SK-N-SH (cell line): Measurements from ENCODE around the gene CHD5. TPM values are rescaled to one million over a fixed set of nuclear protein-coding genes. Genes with fewer than 3 reads are reported as not detected.

Experiments
- CTCF ChIA-PET: fragments of 300-600, 350-600 bp; formaldehyde crosslinking; extraction: SDS; loops from one replicate; lab custom pipeline; 2021; lab: Yijun Ruan, JAX
- POLR2A ChIA-PET: fragments of 350-600 bp; sonication (Branson Sonifier 250); formaldehyde crosslinking; extraction: SDS; loops from one replicate; lab custom pipeline; 2020; ENCODE audit warnings: antibody characterized with exemption, inconsistent platforms; lab: Yijun Ruan, JAX
- DNase-seq: peaks from one replicate; pipeline ENCODE4 v3.0.0; 2012
- H2AFZ ChIP-seq: fragments of 200-600 bp; sonication (generic); 2 replicates; pipeline ENCODE4 v1.8.1; 2016; ENCODE audit warnings: antibody characterized with exemption, mild to moderate bottlenecking, low read depth
- H3F3A ChIP-seq: fragments of 200-600 bp; sonication (generic); replicated peaks from 2 replicates; pipeline ENCODE3; 2016; ENCODE audit warnings: antibody characterized with exemption, mild to moderate bottlenecking; ENCODE audit not compliant: insufficient read depth
- H3K27ac ChIP-seq, 2 experiments: fragments of 200-500 bp in 1 of 2; fragments of 200-600 bp in 1 of 2; sonication (Bioruptor generic) in 1 of 2; sonication (generic), shearing (Covaris generic) in 1 of 2; 2 replicates each; pipeline versions ENCODE4 v1.5.1 to v1.6.1; 2014 to 2016; ENCODE audit warnings: low read depth in 2 of 2, inconsistent platforms in 1 of 2, low read length in 1 of 2, mild to moderate bottlenecking in 1 of 2, mixed read lengths in 1 of 2
- H3K27me3 ChIP-seq: fragments of 200-600 bp; sonication (generic), shearing (Covaris generic); 2 replicates; pipeline ENCODE4 v1.6.1; 2016; ENCODE audit warnings: mixed run types; ENCODE audit not compliant: insufficient read depth
- H3K36me3 ChIP-seq, 2 experiments: fragments of 200-500 bp in 1 of 2; fragments of 200-600 bp in 1 of 2; sonication (Bioruptor generic) in 1 of 2; sonication (generic) in 1 of 2; replicated peaks in 1 of 2; 2 replicates each; pipeline versions ENCODE3 to v1.5.1; 2014 to 2016; ENCODE audit warnings: low read length in 1 of 2, mild to moderate bottlenecking in 1 of 2; ENCODE audit not compliant: insufficient read depth in 2 of 2, control insufficient read depth in 1 of 2
- H3K4me1 ChIP-seq, 2 experiments: fragments of 200-500 bp in 1 of 2; fragments of 200-600 bp in 1 of 2; sonication (Bioruptor generic) in 1 of 2; sonication (generic), shearing (Covaris generic) in 1 of 2; 2 replicates each; pipeline versions ENCODE4 v1.5.1 to v1.6.1; 2014 to 2016; ENCODE audit warnings: low read depth in 1 of 2, low read length in 1 of 2, mixed run types in 1 of 2; ENCODE audit not compliant: insufficient read depth in 2 of 2, control insufficient read depth in 1 of 2
- H3K4me2 ChIP-seq: fragments of 200-600 bp; sonication (generic), shearing (Covaris generic); 2 replicates; pipeline ENCODE4 v1.6.1; 2017; ENCODE audit warnings: mixed run types
- H3K4me3 ChIP-seq, 2 experiments: fragments of 200-500 bp in 1 of 2; fragments of 200-600 bp in 1 of 2; sonication (Bioruptor generic) in 1 of 2; sonication (generic), shearing (Covaris generic) in 1 of 2; 2 replicates each; pipeline versions ENCODE4 v1.5.1 to v1.8.1; 2014 to 2016; ENCODE audit warnings: low read depth in 2 of 2, inconsistent platforms in 1 of 2, low read length in 1 of 2, mild to moderate bottlenecking in 1 of 2, mixed read lengths in 1 of 2, moderate library complexity in 1 of 2
- H3K79me2 ChIP-seq: fragments of 200-600 bp; sonication (generic); 2 replicates; pipeline ENCODE4 v1.8.1; 2017; ENCODE audit warnings: mild to moderate bottlenecking; ENCODE audit not compliant: insufficient read depth
- H3K9ac ChIP-seq: fragments of 200-600 bp; sonication (generic); 2 replicates; pipeline ENCODE4 v1.6.1; 2017; ENCODE audit warnings: mixed run types
- H3K9me2 ChIP-seq: fragments of 200-600 bp; sonication (generic); 2 replicates; pipeline ENCODE4 v1.6.1; 2017; ENCODE audit warnings: mixed run types
- H3K9me3 ChIP-seq: fragments of 200-600 bp; sonication (generic); 2 replicates; pipeline ENCODE4 v1.6.1; 2017; ENCODE audit warnings: mixed run types, mild to moderate bottlenecking, moderate library complexity
- H4K20me1 ChIP-seq: fragments of 200-600 bp; sonication (generic); 2 replicates; pipeline ENCODE4 v1.6.1; 2017; ENCODE audit warnings: mild to moderate bottlenecking, mixed run types; ENCODE audit not compliant: insufficient read depth
- EZH2phosphoT487 ChIP-seq: fragments of 200-600 bp; sonication (generic); IDR thresholded peaks from 2 replicates; pipeline ENCODE4 v1.6.1; 2017; ENCODE audit warnings: low read depth, mixed run types, mild to moderate bottlenecking, antibody characterized with exemption, moderate library complexity, borderline replicate concordance
- FOXJ3 ChIP-seq: sonication (generic); formaldehyde crosslinking; IDR thresholded peaks from 2 replicates; pipeline ENCODE4 v1.5.1; 2020; ENCODE audit warnings: mild to moderate bottlenecking, missing genetic modification reagents
- PBX3 ChIP-seq: IDR thresholded peaks from 2 replicates; pipeline ENCODE4; 2012
- REST ChIP-seq: IDR thresholded peaks from 2 replicates; pipeline ENCODE4 v1.6.1; 2012; ENCODE audit warnings: mild to moderate bottlenecking, low read depth, low read length, moderate library complexity
- SMC3 ChIP-seq: IDR thresholded peaks from 2 replicates; pipeline ENCODE4 v1.6.1; 2012; ENCODE audit warnings: low read depth, low read length, improper control_type of control experiment
- TAF1 ChIP-seq: IDR thresholded peaks from 2 replicates; pipeline ENCODE4 v1.6.1; 2012; ENCODE audit warnings: low read depth, mild to moderate bottlenecking, low read length, moderate library complexity, borderline replicate concordance
- WGBS: methylation state at CpG from one replicate; pipeline ENCODE4 v1.1.6; 2017; ENCODE audit warnings: low lambda C conversion rate; 5-methylcytosine and 5-hydroxymethylcytosine counted together
- polyA plus RNA-seq, 3 experiments: library from polyadenylated mRNA; depleted of rRNA; stranded (reverse); fragments of >200 nt; gene quantifications; 2 replicates each; pipeline ENCODE4 v1.2.3, GENCODE V29; 2012
- TF ChIP-seq, protein P1 (sequence below): fragments of 150-350 bp; IDR thresholded peaks from 2 replicates; pipeline ENCODE4 v1.6.1; 2017; ENCODE audit warnings: antibody characterized with exemption, low read length, low read depth, borderline replicate concordance
- TF ChIP-seq, protein P2 (sequence below): IDR thresholded peaks from 2 replicates; pipeline ENCODE4 v1.4.0; 2012; ENCODE audit warnings: low read depth, borderline replicate concordance

Gene CHD5
- polyA plus RNA-seq, 1 of the 3 experiments (the other 2 are of a cell fraction) = 0.26 TPM

DNA sequence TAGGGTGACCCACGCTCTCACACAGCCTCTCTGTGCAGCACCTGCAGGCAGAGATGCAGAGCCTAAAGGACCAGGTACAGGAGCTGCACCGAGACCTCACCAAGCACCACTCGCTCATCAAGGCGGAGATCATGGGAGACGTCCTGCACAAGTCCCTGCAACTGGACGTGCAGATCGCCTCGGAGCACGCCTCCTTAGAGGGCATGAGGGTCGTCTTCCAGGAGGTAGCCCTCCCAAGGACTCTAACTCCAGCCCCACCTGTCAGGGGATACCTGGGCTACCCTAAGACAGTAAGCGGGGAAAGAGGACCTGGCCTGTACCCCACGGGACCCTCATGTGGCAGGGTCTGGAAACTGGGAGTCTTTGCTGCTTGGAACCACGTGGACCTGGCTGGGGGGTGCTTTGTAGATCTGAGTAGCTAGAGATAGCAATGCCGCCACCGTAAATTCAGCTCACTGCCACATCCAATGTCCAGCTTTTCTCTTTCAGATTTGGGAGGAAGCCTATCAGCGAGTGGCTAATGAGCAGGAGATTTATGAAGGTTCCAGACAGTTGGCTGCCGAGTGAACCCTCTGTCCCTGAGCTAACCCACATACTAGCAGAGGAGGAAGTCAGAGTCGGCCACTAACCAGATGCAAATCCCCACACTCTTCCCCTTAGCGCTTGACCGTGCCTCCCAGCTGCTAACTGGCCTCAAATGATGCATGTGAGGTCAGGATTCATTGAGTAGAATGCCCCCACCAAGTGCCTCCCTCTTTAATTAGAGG lies 32.3 kb upstream of the CHD5 start (continued):
- TF ChIP-seq PBX3 (no peak), EZH2phosphoT487 (no peak), FOXJ3 (CRISPR knock-in tag) (no peak), TAF1 (no peak), SMC3 (no peak)
- TF ChIP-seq, protein P1, sequence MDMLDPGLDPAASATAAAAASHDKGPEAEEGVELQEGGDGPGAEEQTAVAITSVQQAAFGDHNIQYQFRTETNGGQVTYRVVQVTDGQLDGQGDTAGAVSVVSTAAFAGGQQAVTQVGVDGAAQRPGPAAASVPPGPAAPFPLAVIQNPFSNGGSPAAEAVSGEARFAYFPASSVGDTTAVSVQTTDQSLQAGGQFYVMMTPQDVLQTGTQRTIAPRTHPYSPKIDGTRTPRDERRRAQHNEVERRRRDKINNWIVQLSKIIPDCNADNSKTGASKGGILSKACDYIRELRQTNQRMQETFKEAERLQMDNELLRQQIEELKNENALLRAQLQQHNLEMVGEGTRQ = no peak

DNA sequence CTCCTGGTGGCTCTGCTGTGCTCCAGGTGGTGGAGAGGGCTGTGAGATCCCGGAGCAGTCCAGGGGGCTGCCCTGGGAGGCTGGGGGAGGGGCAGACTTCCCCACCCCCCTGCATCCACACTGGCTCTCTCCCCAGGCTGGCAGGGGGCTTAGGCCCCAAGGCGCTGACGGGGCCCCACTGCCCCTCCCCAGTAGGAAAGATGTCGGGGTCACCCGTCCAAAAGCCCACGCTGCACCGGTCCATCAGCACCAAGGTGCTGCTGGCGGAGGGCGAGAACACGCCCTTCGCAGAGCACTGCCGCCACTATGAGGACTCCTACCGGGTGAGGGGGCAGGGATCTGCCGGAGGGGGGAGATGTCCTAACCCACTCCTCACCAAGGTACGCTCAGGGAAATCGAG lies 31.6 kb upstream of the CHD5 start:
- Histone ChIP-seq H3K4me2 (no peak overlapping the region), H2AFZ (no peak overlapping the region), H3F3A (no peaks in the 10 kb centered on the region), H3K27me3 (no peaks in the 10 kb centered on the region), H3K36me3 (peaks cover 0 to 11% of the 10 kb centered on the region in 2 experiments), H3K79me2 (no peaks in the 10 kb centered on the region), H4K20me1 (no peaks in the 10 kb centered on the region), H3K9me2 (no peaks in the 10 kb centered on the region), H3K9ac (no peak overlapping the region), H3K27ac (no peak overlapping the region), H3K9me3 (no peaks in the 10 kb centered on the region), H3K4me1 (peaks cover 0 to 18% of the 10 kb centered on the region in 2 experiments; a peak in 1 of 4 replicates), H3K4me3 (no peak overlapping the region)
- WGBS = 100% methylated on average over 3 of the region's 16 CpGs
- ChIA-PET CTCF (interaction anchor here (0.5 to 1.0 kb wide), 4 partner anchors 9 to 369 kb away, joined by 3 to 6 read pairs (median 3); no protein-coding TSS in a partner anchor), POLR2A (no interaction called here)
- no peak for TF ChIP-seq REST
- TF ChIP-seq, protein P2, sequence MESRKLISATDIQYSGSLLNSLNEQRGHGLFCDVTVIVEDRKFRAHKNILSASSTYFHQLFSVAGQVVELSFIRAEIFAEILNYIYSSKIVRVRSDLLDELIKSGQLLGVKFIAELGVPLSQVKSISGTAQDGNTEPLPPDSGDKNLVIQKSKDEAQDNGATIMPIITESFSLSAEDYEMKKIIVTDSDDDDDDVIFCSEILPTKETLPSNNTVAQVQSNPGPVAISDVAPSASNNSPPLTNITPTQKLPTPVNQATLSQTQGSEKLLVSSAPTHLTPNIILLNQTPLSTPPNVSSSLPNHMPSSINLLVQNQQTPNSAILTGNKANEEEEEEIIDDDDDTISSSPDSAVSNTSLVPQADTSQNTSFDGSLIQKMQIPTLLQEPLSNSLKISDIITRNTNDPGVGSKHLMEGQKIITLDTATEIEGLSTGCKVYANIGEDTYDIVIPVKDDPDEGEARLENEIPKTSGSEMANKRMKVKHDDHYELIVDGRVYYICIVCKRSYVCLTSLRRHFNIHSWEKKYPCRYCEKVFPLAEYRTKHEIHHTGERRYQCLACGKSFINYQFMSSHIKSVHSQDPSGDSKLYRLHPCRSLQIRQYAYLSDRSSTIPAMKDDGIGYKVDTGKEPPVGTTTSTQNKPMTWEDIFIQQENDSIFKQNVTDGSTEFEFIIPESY = no peak
- DNase-seq = no peak
